Activated CD4-positive, alpha-beta T cell treated with anti-CD3 and anti-CD28 coated beads for 36 hours (primary cell): ENCODE data around the gene KRTAP4-11. TPM values are rescaled to one million over a fixed set of nuclear protein-coding genes. Genes with fewer than 3 reads are reported as not detected.
"Not testable (repeated sequence)": the region's sequence is repeated elsewhere in the genome, so short reads cannot be mapped to it uniquely, and the experiment has no call there.

Source experiments
- ATAC-seq: fragments of 200-7000 bp; cut with Tn5 transposase; one replicate; pipeline ENCODE4 v1.10.0; 2021; ENCODE audit warnings: mild to moderate bottlenecking, moderate library complexity
- CTCF ChIA-PET: fragments of 350-600 bp; sonication (Branson Sonifier 250); formaldehyde crosslinking; loops from one replicate; lab custom pipeline; 2021; ENCODE audit warnings: antibody characterized with exemption; lab: Charles Lee
- POLR2A ChIA-PET: fragments of 350-600 bp; sonication (Branson Sonifier 250); formaldehyde crosslinking; loops from one replicate; lab custom pipeline; 2021; ENCODE audit warnings: antibody characterized with exemption, inconsistent platforms; lab: Charles Lee
- DNase-seq: peaks from one replicate; pipeline ENCODE4 v3.0.0-alpha.2; 2020
- H3K27ac Mint-ChIP-seq: one replicate; pipeline ENCODE4 v1.8.0; 2021; ENCODE audit warnings: mixed read lengths
- H3K27me3 Mint-ChIP-seq: one replicate; pipeline ENCODE4 v1.8.0; 2021; ENCODE audit warnings: mixed read lengths
- H3K36me3 Mint-ChIP-seq: one replicate; pipeline ENCODE4 v1.8.0; 2021; ENCODE audit warnings: low read depth, mixed read lengths
- H3K4me1 Mint-ChIP-seq: one replicate; pipeline ENCODE4 v1.8.0; 2021; ENCODE audit warnings: mixed read lengths
- H3K4me3 Mint-ChIP-seq: one replicate; pipeline ENCODE4 v1.8.0; 2021; ENCODE audit warnings: mild to moderate bottlenecking, moderate library complexity, mixed read lengths
- H3K9me3 Mint-ChIP-seq: one replicate; pipeline ENCODE4 v1.8.0; 2021; ENCODE audit warnings: low read depth, mixed read lengths
- intact Hi-C, 2 experiments: fragments of 100-400 bp; cut with DNase I in 1 of 2; cut with micrococcal nuclease in 1 of 2; formaldehyde crosslinking; loops; one replicate each; pipeline versions ENCODE4 v1.14.2 to v1.15.1; 2022 to 2024; cut with DNase I, micrococcal nuclease
- total RNA-seq, 2 experiments: library from RNA; stranded (reverse); gene quantifications; one replicate each; pipeline ENCODE4 v1.2.3, GENCODE V29; 2021

The KRTAP4-11 gene
- total RNA-seq, 2 experiments from 2014 or later = not detected

DNA sequence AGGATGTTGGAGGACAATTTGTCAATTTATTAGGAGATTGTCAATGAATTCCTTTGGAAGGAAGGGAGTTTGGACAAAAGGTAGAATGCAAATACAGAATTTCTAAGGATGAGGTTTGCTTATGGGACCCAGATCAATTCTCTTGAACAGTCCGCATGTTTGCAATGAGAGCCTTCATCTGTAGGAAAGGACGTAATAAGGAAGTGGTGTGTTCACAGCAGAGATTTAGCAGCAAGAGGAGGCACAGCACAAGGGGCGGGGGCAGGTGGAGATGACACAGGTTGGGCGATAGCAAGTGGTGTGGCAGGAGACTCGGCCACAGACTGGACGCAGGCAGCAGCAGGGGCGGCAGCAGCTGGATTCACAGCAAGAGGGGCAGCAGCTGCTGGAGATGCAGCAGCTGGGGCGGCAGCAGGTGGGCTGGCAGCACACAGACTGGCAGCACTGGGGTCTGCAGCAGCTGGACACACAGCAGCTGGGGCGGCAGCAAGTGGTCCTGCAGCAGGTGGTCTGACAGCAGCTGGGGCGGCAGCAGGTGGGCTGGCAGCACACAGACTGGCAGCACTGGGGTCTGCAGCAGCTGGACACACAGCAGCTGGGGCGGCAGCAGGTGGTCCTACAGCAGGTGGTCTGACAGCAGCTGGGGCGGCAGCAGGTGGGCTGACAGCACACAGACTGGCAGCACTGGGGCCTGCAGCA, 5.3 kb upstream of the KRTAP4-11 start:
- DNase-seq, H3K36me3 Mint-ChIP-seq, H3K27me3 Mint-ChIP-seq, POLR2A ChIA-PET, ATAC-seq, H3K4me3 Mint-ChIP-seq, intact Hi-C loops, H3K9me3 Mint-ChIP-seq: not testable (repeated sequence)
- Mint-ChIP-seq H3K4me1 (peaks cover 55% of the 10 kb centered on the region), H3K27ac (peak overlapping the region; percentile 55)
- CTCF ChIA-PET = interaction anchor here (0.6 kb wide), 1 partner anchor 88 kb away, joined by 3 read pairs; no protein-coding TSS in a partner anchor

DNA sequence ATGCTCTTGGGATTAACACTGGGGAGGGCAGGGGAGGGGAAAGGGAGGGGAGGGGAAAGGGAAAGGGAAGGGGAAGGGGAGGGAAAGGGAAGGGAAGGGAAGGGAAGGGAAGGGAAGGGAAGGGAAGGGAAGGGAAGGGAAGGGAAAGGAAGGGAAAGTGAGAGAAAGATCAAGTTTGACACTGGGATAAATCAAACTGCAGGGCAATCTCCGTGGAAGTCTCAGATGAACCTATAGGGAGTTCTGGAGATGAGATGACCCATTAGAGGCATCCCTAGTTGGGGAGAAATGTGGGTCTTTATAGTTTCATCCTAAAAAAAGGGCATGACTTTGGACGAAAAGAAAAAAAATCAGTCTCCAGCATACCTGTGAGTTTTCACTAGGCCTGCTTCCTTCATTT, 3.6 kb upstream of the KRTAP4-11 start:
- Mint-ChIP-seq H3K36me3 (peaks cover 3% of the 10 kb centered on the region), H3K27ac (no peak overlapping the region), H3K9me3 (peaks cover 3% of the 10 kb centered on the region), H3K4me1 (peaks cover 55% of the 10 kb centered on the region), H3K27me3 (peaks cover 3% of the 10 kb centered on the region), H3K4me3 (no peak overlapping the region)
- ATAC-seq = no peak
- POLR2A ChIA-PET = no interaction called here
- CTCF ChIA-PET = interaction anchor here (1.6 kb wide), 1 partner anchor 201 kb away, joined by 3 read pairs; no protein-coding TSS in a partner anchor
- intact Hi-C loops = no loop called here
- DNase-seq = no peak

DNA sequence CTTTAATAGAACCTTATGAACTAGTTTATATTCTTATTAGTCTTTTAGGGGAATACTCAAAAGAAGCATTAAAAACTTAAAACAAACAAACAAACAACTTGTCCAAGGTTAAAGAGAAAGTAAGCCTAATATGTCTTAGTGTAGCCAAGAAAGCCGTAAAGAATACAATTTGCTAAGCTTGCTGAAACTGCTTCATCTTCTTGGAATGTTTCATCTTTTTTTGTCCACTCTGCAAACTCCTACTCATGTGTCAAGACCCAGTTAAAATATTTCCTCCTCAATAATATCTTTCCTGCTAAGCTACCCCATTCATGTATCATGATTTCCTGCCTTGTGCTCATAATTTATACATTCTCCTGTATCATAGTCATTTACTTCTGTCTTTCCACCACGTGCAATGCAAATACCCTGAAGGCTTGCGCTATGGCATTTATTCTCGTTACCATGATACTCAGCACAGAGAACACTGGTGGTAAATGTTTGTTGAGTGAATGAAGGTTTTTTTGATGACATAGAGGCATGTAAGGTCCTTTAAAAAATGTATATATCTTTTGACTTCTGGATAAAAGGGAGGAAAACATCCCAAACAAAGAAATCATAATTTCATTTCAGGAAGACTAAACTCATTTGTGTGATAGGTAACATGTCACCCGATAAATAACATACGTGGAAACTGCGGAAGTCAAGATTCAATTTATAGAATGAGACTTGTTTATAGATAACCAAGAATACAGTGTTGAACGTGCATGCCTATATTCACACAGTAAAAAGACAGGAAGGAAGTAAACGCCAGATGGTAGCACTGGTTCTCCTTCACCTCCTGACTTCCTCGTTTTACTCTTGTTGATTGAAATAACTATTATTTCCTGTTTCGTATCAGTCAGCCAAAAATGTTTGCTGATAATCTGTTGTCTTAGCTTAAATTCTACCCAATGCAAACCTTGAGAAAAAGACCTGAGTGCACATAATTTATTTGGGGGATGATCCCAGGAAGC, 1.8 kb upstream of the KRTAP4-11 start:
- intact Hi-C loops, H3K27me3 Mint-ChIP-seq, DNase-seq, H3K9me3 Mint-ChIP-seq, POLR2A ChIA-PET, H3K36me3 Mint-ChIP-seq, ATAC-seq, CTCF ChIA-PET: not testable (repeated sequence)
- H3K27ac Mint-ChIP-seq = peak overlapping the region; percentile 89
- H3K4me3 Mint-ChIP-seq = peak overlapping the region; percentile 45
- H3K4me1 Mint-ChIP-seq = peaks cover 43% of the 10 kb centered on the region

DNA sequence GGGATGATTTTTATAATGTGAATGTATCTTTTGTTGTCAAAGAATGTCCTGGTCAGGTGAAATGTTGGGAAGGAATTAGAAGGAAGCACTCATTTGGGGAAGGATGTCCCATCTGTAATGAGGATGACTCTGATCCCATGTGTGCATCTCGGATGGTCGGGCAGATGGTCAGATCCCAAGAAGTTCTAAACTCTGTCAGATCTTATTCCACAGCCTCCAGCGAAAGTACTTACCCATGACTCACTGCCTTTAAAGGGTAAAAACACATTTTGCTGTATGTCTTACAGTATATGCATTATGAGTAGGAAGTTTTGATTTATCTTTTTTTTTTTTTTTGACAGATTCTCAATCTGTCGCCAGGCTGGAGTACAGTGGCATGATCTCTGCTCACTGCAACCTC, 548 bp upstream of the KRTAP4-11 start:
- Mint-ChIP-seq H3K36me3 (peaks cover 3% of the 10 kb centered on the region), H3K4me3 (no peak overlapping the region), H3K27me3 (peaks cover 3% of the 10 kb centered on the region), H3K4me1 (peaks cover 31% of the 10 kb centered on the region), H3K9me3 (peaks cover 3% of the 10 kb centered on the region), H3K27ac (no peak overlapping the region)
- ChIA-PET POLR2A (no interaction called here), CTCF (no interaction called here)
- ATAC-seq (peak; percentile 39), DNase-seq (no peak)
- intact Hi-C loops = no loop called here

DNA sequence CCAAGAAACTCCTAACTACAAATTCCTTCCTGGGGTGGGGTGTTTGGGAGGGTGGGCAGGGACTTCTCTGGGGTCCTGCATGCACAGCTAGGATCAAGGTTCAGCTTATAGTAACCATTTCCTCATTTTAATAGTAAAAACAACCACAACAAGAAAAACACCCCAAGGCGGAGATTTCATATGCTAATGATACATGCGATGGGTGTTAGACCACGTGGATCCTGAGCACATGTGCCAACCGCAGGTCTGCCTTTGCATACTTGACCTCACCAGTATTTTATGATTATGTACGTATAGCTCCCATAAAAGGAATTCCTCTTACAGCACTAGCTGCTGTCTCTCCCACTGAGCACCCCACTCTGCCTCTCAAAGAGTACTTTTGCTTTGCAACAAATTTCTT, 1.9 kb downstream of the KRTAP4-11 start:
- POLR2A ChIA-PET = no interaction called here
- Mint-ChIP-seq H3K9me3 (peaks cover 5% of the 10 kb centered on the region), H3K27me3 (peaks cover 3% of the 10 kb centered on the region), H3K27ac (no peak overlapping the region), H3K4me1 (peaks cover 22% of the 10 kb centered on the region), H3K36me3 (peaks cover 5% of the 10 kb centered on the region), H3K4me3 (no peak overlapping the region)
- no peak for ATAC-seq
- CTCF ChIA-PET = no interaction called here
- no peak for DNase-seq
- intact Hi-C loops = no loop called here

DNA sequence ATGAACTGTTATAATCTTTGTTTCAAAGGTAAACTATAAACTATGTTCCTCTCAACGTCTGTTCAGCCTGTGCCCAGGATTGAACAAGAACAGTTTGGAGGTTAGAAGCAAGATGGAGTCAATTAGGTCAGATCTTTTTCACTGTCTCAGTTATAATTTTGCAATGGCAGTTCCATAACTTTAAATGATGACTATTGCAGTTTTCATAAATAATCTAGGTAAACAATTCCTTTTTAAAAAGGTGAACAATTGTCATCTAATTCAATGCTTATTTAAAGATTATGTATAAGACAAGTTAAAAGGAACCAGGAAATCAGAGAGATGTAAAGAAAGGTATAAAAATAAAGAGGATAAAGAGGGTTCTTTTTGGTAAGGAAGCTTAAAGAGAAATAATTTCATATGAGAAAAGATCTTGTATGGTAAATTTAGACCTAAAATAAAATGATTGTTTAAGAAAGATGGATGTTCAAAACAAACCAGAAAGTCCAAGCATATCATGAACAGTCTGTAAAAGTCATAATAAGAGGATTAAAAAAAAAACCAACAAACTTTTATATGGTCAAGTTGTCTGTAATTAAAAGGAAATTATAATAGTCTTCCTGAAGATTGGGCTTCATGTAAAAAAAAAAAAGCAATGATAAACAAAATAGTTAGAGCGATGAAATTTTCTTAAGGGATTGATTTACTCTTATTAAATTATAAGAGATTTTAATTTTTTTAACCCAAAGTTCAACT, 6.9 kb downstream of the KRTAP4-11 start:
- H3K27me3 Mint-ChIP-seq = peaks cover 4% of the 10 kb centered on the region
- intact Hi-C loops = no loop called here
- peaks cover 6% of the 10 kb centered on the region for H3K4me1 Mint-ChIP-seq
- ChIA-PET CTCF (interaction anchor here (0.6 kb wide), 1 partner anchor 87 kb away, joined by 3 read pairs; no protein-coding TSS in a partner anchor), POLR2A (interaction anchor here (0.7 kb wide), 1 partner anchor 604 kb away, joined by 4 read pairs; no protein-coding TSS in a partner anchor)
- no peak overlapping the region for H3K27ac Mint-ChIP-seq
- H3K9me3 Mint-ChIP-seq = peaks cover 6% of the 10 kb centered on the region
- peaks cover 2% of the 10 kb centered on the region for H3K36me3 Mint-ChIP-seq
- H3K4me3 Mint-ChIP-seq = no peak overlapping the region
- ATAC-seq (no peak), DNase-seq (no peak)

DNA sequence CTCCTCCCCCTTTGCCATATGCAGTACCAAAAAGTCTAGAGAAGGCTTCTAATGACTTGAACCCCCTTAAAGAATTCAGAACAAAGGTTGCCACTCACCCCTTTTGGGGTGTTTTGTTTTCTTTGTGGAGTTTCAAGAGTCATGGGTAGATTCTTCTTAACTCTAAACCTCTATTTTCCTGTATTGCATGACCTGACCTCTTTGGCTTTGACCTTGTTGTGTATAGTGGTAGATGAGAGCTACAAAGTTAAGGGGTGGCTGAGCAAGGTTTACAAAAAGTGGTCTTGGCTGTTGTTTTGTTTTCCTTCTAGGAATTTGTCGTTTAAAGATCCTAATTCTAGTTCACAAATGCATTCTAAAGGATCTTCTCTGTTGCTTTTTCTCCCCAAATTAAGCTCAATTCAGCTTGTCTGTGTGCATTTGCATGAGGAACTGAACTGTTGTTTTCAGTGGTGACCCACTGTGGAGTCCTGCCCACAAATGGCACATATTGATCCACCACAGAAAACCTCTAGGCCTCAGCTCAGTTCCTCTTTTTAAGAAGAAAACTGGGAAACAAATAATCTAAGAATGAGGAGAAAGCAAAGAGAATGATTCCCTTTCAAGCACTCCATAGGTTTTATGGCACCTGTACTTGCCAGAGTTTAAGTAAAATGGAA, 9.3 kb downstream of the KRTAP4-11 start:
- H3K27ac Mint-ChIP-seq, H3K27me3 Mint-ChIP-seq, POLR2A ChIA-PET, intact Hi-C loops, H3K4me1 Mint-ChIP-seq, DNase-seq, ATAC-seq, H3K9me3 Mint-ChIP-seq, H3K36me3 Mint-ChIP-seq, H3K4me3 Mint-ChIP-seq: not testable (repeated sequence)
- CTCF ChIA-PET = interaction anchor here (0.7 kb wide), 1 partner anchor 51 kb away, joined by 3 read pairs; no protein-coding TSS in a partner anchor

DNA sequence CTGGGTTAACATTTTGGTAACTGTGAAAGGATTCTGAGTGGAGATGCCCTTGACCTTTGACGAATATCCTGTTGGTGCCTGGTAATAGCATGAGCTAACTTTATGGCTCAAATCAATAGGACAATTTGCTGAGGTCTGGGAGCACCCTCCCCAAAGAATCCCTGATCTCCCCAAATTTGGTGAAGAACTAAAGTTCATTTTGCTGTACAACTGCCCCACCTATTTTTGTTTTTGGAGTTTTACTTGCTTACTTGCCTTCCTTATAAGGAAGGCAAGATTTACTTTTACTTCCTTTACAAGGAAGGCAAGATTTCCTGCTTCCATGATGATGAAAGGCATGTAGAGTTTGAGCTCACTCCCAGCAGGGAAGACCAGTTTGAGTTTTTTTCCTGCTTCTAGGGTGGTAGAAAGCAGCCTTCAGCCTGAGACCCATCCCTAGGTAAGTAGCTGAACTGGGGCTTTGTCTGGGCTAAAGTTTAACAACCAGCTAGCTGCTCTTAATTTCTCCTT, 10.2 kb downstream of the KRTAP4-11 start:
- ChIA-PET CTCF (no interaction called here), POLR2A (no interaction called here)
- Mint-ChIP-seq H3K27ac (no peak overlapping the region), H3K27me3 (peaks cover 6% of the 10 kb centered on the region), H3K4me3 (no peak overlapping the region), H3K4me1 (peaks cover 6% of the 10 kb centered on the region), H3K9me3 (peaks cover 5% of the 10 kb centered on the region), H3K36me3 (no peaks in the 10 kb centered on the region)
- ATAC-seq (no peak), DNase-seq (no peak)
- intact Hi-C loops = loop anchor here in 1 of 2 experiments (1.0 kb wide), 1 partner anchor 21 kb away; no protein-coding TSS in a partner anchor

DNA sequence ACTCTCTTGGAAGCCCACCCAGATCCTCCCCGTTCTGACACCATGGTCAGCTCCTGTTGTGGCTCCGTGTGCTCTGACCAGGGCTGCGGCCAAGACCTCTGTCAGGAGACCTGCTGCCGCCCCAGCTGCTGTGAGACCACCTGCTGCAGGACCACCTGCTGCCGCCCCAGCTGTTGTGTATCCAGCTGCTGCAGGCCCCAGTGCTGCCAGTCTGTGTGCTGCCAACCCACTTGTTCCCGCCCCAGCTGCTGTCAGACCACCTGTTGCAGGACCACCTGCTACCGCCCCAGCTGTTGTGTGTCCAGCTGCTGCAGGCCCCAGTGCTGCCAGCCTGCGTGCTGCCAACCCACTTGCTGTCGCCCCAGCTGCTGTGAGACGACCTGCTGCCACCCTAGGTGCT, 12.8 kb downstream of the KRTAP4-11 start, which contains the start of gene KRTAP4-9:
Gene KRTAP4-9 (plus strand): TSS at position 43 of the 400 bp plus-strand sequence. CDS start 0 bp downstream, at position 43.
- H3K27ac Mint-ChIP-seq, H3K9me3 Mint-ChIP-seq, H3K4me3 Mint-ChIP-seq, H3K4me1 Mint-ChIP-seq, ATAC-seq, intact Hi-C loops, H3K36me3 Mint-ChIP-seq, DNase-seq, POLR2A ChIA-PET, H3K27me3 Mint-ChIP-seq: not testable (repeated sequence)
- CTCF ChIA-PET = interaction anchor here (1.3 kb wide), 1 partner anchor 217 kb away, joined by 3 read pairs; no protein-coding TSS in a partner anchor

DNA sequence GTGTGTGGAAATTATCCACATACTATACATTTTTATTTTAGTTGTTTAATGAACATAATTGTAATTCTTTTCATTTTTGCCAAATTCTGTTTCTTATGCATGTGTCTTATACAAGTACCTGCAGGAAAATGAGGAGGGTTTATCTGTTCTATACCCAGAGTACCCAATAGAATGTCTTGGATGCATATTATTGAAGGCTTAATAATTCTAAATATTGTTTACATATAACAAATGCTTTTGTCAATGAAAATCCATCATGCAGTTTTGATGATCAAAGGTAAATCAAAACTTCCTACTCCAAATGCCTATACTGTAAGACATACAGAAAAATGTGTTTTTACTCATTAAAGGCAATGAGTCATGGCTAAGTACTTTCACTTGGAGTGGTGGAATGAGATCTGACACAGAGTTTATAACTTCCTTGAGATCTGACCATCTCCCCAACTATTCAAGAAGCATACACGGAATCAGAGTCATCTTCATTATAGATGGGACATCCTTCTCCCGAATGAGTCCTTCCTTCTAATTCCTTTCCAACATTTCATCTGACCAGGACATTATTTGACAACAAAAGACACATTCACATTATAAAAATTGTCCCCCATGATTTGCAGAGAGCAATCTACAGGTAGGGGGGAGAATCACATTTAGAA, 13.7 kb downstream of the KRTAP4-11 start:
- H3K4me3 Mint-ChIP-seq, H3K36me3 Mint-ChIP-seq, H3K9me3 Mint-ChIP-seq, DNase-seq, H3K27me3 Mint-ChIP-seq, POLR2A ChIA-PET, intact Hi-C loops, H3K27ac Mint-ChIP-seq, CTCF ChIA-PET: not testable (repeated sequence)
- H3K4me1 Mint-ChIP-seq = peaks cover 14% of the 10 kb centered on the region
- ATAC-seq = peak; percentile 76
